H9 (cell line): Measurements from ENCODE around the gene HYI. TPM values are rescaled to one million over a fixed set of nuclear protein-coding genes. Genes with fewer than 3 reads are reported as not detected.

Experiments used
- DNase-seq: peaks from one replicate; pipeline ENCODE4 v3.0.0-alpha.2; 2017
- H2AFZ ChIP-seq: one replicate; pipeline ENCODE4 v1.6.1; 2013; ENCODE audit warnings: mild to moderate bottlenecking, low read length, control low read depth, moderate library complexity
- H2AK5ac ChIP-seq: 2 replicates; pipeline ENCODE4 v1.6.1; 2013; ENCODE audit warnings: low read length, control low read depth, mixed read lengths; ENCODE audit not compliant: insufficient read length
- H2BK120ac ChIP-seq: one replicate; pipeline ENCODE4 v1.6.1; 2013; ENCODE audit warnings: low read depth, mild to moderate bottlenecking, low read length, control low read depth, inconsistent platforms; ENCODE audit not compliant: poor library complexity, severe bottlenecking
- H2BK12ac ChIP-seq: 2 replicates; pipeline ENCODE4 v1.6.1; 2013; ENCODE audit warnings: low read length, control low read depth, mixed read lengths, low read depth; ENCODE audit not compliant: insufficient read length
- H2BK15ac ChIP-seq: 2 replicates; pipeline ENCODE4 v1.6.1; 2013; ENCODE audit warnings: low read depth, low read length, control low read depth
- H2BK20ac ChIP-seq: one replicate; pipeline ENCODE4 v1.6.1; 2013; ENCODE audit warnings: low read depth, mild to moderate bottlenecking, low read length, control low read depth, inconsistent platforms; ENCODE audit not compliant: poor library complexity, severe bottlenecking
- H2BK5ac ChIP-seq: 2 replicates; pipeline ENCODE4 v1.6.1; 2013; ENCODE audit warnings: low read length, control low read depth, mixed read lengths; ENCODE audit not compliant: insufficient read length
- H3K14ac ChIP-seq: 2 replicates; pipeline ENCODE4 v1.6.1; 2013; ENCODE audit warnings: low read length, control low read depth; ENCODE audit not compliant: insufficient read depth
- H3K18ac ChIP-seq: 2 replicates; pipeline ENCODE4 v1.6.1; 2013; ENCODE audit warnings: low read depth, mild to moderate bottlenecking, mixed read lengths, low read length, control low read depth; ENCODE audit not compliant: insufficient read length
- H3K23ac ChIP-seq: 2 replicates; pipeline ENCODE4 v1.6.1; 2013; ENCODE audit warnings: low read length, control low read depth, mixed read lengths, low read depth; ENCODE audit not compliant: insufficient read length
- H3K23me2 ChIP-seq: 2 replicates; pipeline ENCODE4 v1.6.1; 2013; ENCODE audit warnings: low read depth, mild to moderate bottlenecking, mixed read lengths, low read length, control low read depth; ENCODE audit not compliant: insufficient read length, poor library complexity, severe bottlenecking
- H3K27ac ChIP-seq: 2 replicates; pipeline ENCODE4 v1.5.1; 2013; ENCODE audit warnings: low read length, control low read depth, mixed read lengths, low read depth; ENCODE audit not compliant: insufficient read length
- H3K27me3 ChIP-seq: 2 replicates; pipeline ENCODE4 v1.6.1; 2013; ENCODE audit warnings: low read length, control low read depth, inconsistent platforms; ENCODE audit not compliant: insufficient read depth
- H3K4ac ChIP-seq: 2 replicates; pipeline ENCODE4 v1.6.1; 2013; ENCODE audit warnings: low read depth, mild to moderate bottlenecking, control low read depth, inconsistent platforms, low read length, moderate library complexity
- H3K4me1 ChIP-seq: 2 replicates; pipeline ENCODE4 v1.6.1; 2013; ENCODE audit warnings: low read length, control low read depth, inconsistent platforms; ENCODE audit not compliant: insufficient read depth
- H3K4me2 ChIP-seq: 2 replicates; pipeline ENCODE4 v1.6.1; 2013; ENCODE audit warnings: low read length, control low read depth, mixed read lengths; ENCODE audit not compliant: insufficient read length, insufficient read depth
- H3K56ac ChIP-seq: 2 replicates; pipeline ENCODE4 v1.6.1; 2013; ENCODE audit warnings: low read depth, mild to moderate bottlenecking, mixed read lengths, low read length, control low read depth; ENCODE audit not compliant: insufficient read length
- H3K79me1 ChIP-seq: 2 replicates; pipeline ENCODE4 v1.6.1; 2013; ENCODE audit warnings: low read depth, mild to moderate bottlenecking, moderate library complexity, low read length, control low read depth, inconsistent platforms; ENCODE audit not compliant: insufficient read depth, poor library complexity, severe bottlenecking
- H3K79me2 ChIP-seq: 2 replicates; pipeline ENCODE4 v1.6.1; 2013; ENCODE audit warnings: low read length, control low read depth, inconsistent platforms; ENCODE audit not compliant: insufficient read depth
- H3K9ac ChIP-seq: 2 replicates; pipeline ENCODE4 v1.6.1; 2013; ENCODE audit warnings: low read length, control low read depth, mixed read lengths; ENCODE audit not compliant: insufficient read length; ENCODE audit errors: extremely low read depth
- H3K9me3 ChIP-seq: one replicate; pipeline ENCODE4 v1.6.1; 2013; ENCODE audit warnings: low read depth, low read length, inconsistent platforms; ENCODE audit not compliant: control insufficient read depth
- H3T11ph ChIP-seq: one replicate; pipeline ENCODE4 v1.6.1; 2013; ENCODE audit warnings: mild to moderate bottlenecking, low read length, control low read depth, inconsistent platforms
- H4K20me1 ChIP-seq: one replicate; pipeline ENCODE4 v1.6.1; 2013; ENCODE audit not compliant: control insufficient read depth, insufficient read length, insufficient read depth
- H4K5ac ChIP-seq: 2 replicates; pipeline ENCODE4 v1.6.1; 2013; ENCODE audit warnings: low read depth, mild to moderate bottlenecking, mixed read lengths, low read length, control low read depth; ENCODE audit not compliant: insufficient read length
- H4K8ac ChIP-seq: replicated peaks from 2 replicates; pipeline ENCODE4 v1.6.1; 2013; ENCODE audit warnings: low read length, control low read depth, mixed read lengths, low read depth; ENCODE audit not compliant: insufficient read length
- H4K91ac ChIP-seq: 2 replicates; pipeline ENCODE4 v1.6.1; 2013; ENCODE audit warnings: low read depth, mild to moderate bottlenecking, moderate library complexity, mixed read lengths, low read length, control low read depth; ENCODE audit not compliant: insufficient read length
- H3K27ac Mint-ChIP-seq, 3 experiments: 2 replicates in 2 of 3; 3 replicates in 1 of 3; pipeline ENCODE4 v1.8.0; 2020 to 2021; ENCODE audit warnings: mixed read lengths in 3 of 3, mild to moderate bottlenecking in 1 of 3, moderate library complexity in 1 of 3
- H3K27me3 Mint-ChIP-seq: 2 replicates; pipeline ENCODE4 v1.8.0; 2021; ENCODE audit warnings: low read depth, mild to moderate bottlenecking, moderate library complexity, mixed read lengths
- H3K36me3 Mint-ChIP-seq, 3 experiments: 2 replicates in 2 of 3; 3 replicates in 1 of 3; pipeline ENCODE4 v1.8.0; 2020 to 2021; ENCODE audit warnings: low read depth in 3 of 3, mixed read lengths in 3 of 3; ENCODE audit not compliant: insufficient read depth in 1 of 3
- H3K4me1 Mint-ChIP-seq, 2 experiments: 2 replicates each; pipeline ENCODE4 v1.8.0; 2020; ENCODE audit warnings: mixed read lengths in 2 of 2
- H3K4me3 Mint-ChIP-seq, 2 experiments: 2 replicates in 1 of 2; 3 replicates in 1 of 2; pipeline ENCODE4 v1.8.0; 2020 to 2021; ENCODE audit warnings: mild to moderate bottlenecking in 2 of 2, mixed read lengths in 2 of 2, moderate library complexity in 1 of 2
- H3K9me3 Mint-ChIP-seq, 2 experiments: 2 replicates in 1 of 2; 3 replicates in 1 of 2; pipeline ENCODE4 v1.8.0; 2020; ENCODE audit warnings: mild to moderate bottlenecking in 2 of 2, mixed read lengths in 2 of 2, moderate library complexity in 1 of 2
- WGBS: extraction: QIAGEN DNeasy Blood & Tissue Kit; methylation state at CpG from one replicate; pipeline ENCODE4 v1.1.7; 2013; ENCODE audit warnings: missing lambda C conversion rate, low lambda C conversion rate, mixed read lengths; ENCODE audit not compliant: insufficient read length; ENCODE audit errors: extremely low coverage; 5-methylcytosine and 5-hydroxymethylcytosine counted together
- total RNA-seq: library from RNA; stranded (reverse); gene quantifications from 2 replicates; pipeline ENCODE4 v1.2.1, GENCODE V29; 2021
- TF ChIP-seq, protein P1 (sequence below): fragments of 200-600 bp; sonication (generic); conservative IDR thresholded peaks from 3 replicates; pipeline ENCODE4 v1.8.0; 2021; ENCODE audit warnings: antibody characterized with exemption, mild to moderate bottlenecking

Gene HYI
- total RNA-seq, 1 experiment from 2014 or later, result 16.1 TPM

DNA sequence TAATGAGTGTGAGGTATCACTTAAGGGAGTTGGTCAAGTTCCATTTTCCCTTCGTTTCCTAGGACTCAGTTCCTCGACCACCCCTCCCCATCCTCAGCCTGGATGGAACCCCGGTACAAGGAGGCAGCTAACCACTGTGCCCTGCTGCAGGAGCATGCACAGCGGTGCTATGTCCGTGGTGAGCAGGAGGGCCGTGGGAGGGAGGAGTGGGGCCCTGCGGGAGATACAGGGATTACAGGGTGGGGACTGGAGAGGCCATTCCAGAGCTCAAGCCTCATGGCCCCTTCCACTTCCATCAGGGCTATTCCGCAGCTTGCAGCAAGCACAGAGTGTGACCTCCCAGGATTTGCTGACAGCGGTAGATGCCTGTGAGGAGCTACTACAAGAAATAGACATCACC, 25.8 kb downstream of the HYI start:
- Histone ChIP-seq H3K4ac (no peak overlapping the region), H4K5ac (no peak overlapping the region), H3K79me1 (no peaks in the 10 kb centered on the region), H3K9me3 (no peaks in the 10 kb centered on the region), H3K18ac (no peak overlapping the region), H3K9ac (no peak overlapping the region), H2AK5ac (no peak overlapping the region), H2BK12ac (no peak overlapping the region), H4K20me1 (no peaks in the 10 kb centered on the region), H3K23ac (no peak overlapping the region), H3K4me2 (no peak overlapping the region), H2AFZ (no peak overlapping the region), H3K23me2 (no peaks in the 10 kb centered on the region), H3K4me1 (no peaks in the 10 kb centered on the region), H3T11ph (no peak overlapping the region), H4K91ac (no peak overlapping the region), H4K8ac (no peak overlapping the region), H2BK120ac (no peak overlapping the region), H2BK20ac (no peak overlapping the region), H2BK5ac (no peak overlapping the region), H3K56ac (no peak overlapping the region), H3K27me3 (no peaks in the 10 kb centered on the region), H3K27ac (no peak overlapping the region), H3K14ac (no peak overlapping the region), H2BK15ac (no peak overlapping the region), H3K79me2 (no peaks in the 10 kb centered on the region)
- H3K27ac Mint-ChIP-seq, result no peak overlapping the region; a peak in 1 of 7 replicates
- TF ChIP-seq, protein P1, sequence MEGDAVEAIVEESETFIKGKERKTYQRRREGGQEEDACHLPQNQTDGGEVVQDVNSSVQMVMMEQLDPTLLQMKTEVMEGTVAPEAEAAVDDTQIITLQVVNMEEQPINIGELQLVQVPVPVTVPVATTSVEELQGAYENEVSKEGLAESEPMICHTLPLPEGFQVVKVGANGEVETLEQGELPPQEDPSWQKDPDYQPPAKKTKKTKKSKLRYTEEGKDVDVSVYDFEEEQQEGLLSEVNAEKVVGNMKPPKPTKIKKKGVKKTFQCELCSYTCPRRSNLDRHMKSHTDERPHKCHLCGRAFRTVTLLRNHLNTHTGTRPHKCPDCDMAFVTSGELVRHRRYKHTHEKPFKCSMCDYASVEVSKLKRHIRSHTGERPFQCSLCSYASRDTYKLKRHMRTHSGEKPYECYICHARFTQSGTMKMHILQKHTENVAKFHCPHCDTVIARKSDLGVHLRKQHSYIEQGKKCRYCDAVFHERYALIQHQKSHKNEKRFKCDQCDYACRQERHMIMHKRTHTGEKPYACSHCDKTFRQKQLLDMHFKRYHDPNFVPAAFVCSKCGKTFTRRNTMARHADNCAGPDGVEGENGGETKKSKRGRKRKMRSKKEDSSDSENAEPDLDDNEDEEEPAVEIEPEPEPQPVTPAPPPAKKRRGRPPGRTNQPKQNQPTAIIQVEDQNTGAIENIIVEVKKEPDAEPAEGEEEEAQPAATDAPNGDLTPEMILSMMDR, result no peak
- H3K36me3 Mint-ChIP-seq, result peaks cover 25 to 79% (median 78%) of the 10 kb centered on the region in 3 experiments; a peak in 6 of 7 replicates
- no peak for DNase-seq
- H3K27me3 Mint-ChIP-seq, result no peaks in the 10 kb centered on the region
- H3K9me3 Mint-ChIP-seq, result no peaks in the 10 kb centered on the region
- H3K4me3 Mint-ChIP-seq, result no peak overlapping the region
- H3K4me1 Mint-ChIP-seq, result no peaks in the 10 kb centered on the region
- no CpG with 5 or more reads among the region's 9 CpGs for WGBS
